HepG2 (cell line): ENCODE data around the gene TRMU. TPM values are rescaled to one million over a fixed set of nuclear protein-coding genes. Genes with fewer than 3 reads are reported as not detected.
A peak's percentile ranks its signal among the peaks of the same experiment; 100 is the strongest.

Experiments used
- ELF1 ChIP-seq: sonication (generic); formaldehyde crosslinking; IDR thresholded peaks from 2 replicates; pipeline ENCODE4 v1.4.0; 2020; ENCODE audit warnings: missing genetic modification reagents
- HNRNPH1 ChIP-seq: fragments of 200-400 bp; formaldehyde crosslinking; optimal IDR thresholded peaks from 2 replicates; pipeline ENCODE3; 2017; ENCODE audit warnings: mild to moderate bottlenecking, low read depth, low read length
- MIER3 ChIP-seq: IDR thresholded peaks from 2 replicates; pipeline ENCODE4 v1.6.1; 2016; ENCODE audit warnings: missing compliant biosample characterization, borderline replicate concordance
- MLXIP ChIP-seq: sonication (generic); formaldehyde crosslinking; IDR thresholded peaks from 2 replicates; pipeline ENCODE4 v1.9.0; 2021; ENCODE audit warnings: missing genetic modification reagents, borderline replicate concordance
- PAXIP1 ChIP-seq: sonication (generic); formaldehyde crosslinking; conservative IDR thresholded peaks from 2 replicates; pipeline ENCODE4 v1.4.0; 2020; ENCODE audit warnings: mild to moderate bottlenecking, missing genetic modification reagents, moderate library complexity
- PRDM15 ChIP-seq: sonication (generic); formaldehyde crosslinking; IDR thresholded peaks from 2 replicates; pipeline ENCODE4 v1.4.0; 2020; ENCODE audit warnings: missing genetic modification reagents
- SAP130 ChIP-seq: IDR thresholded peaks from 2 replicates; pipeline ENCODE4 v1.6.1; 2016; ENCODE audit warnings: low read depth
- ZHX2 ChIP-seq, 2 experiments: sonication (generic) in 1 of 2; formaldehyde crosslinking in 1 of 2; IDR thresholded peaks; 2 replicates each; pipeline versions ENCODE4 v1.6.1 to v1.9.0; 2014 to 2022; ENCODE audit warnings: antibody characterized with exemption in 1 of 2, borderline replicate concordance in 1 of 2, inconsistent platforms in 1 of 2, low read depth in 1 of 2, missing genetic modification reagents in 1 of 2
- ZZZ3 ChIP-seq: sonication (generic); formaldehyde crosslinking; IDR thresholded peaks from 2 replicates; pipeline ENCODE4 v1.4.0; 2020; ENCODE audit warnings: missing genetic modification reagents, mild to moderate bottlenecking, borderline replicate concordance
- polyA plus RNA-seq, 8 experiments: library from polyadenylated mRNA; depleted of rRNA in 3 of 8; stranded (reverse) in 7 of 8; unstranded in 1 of 8; fragments of >200 nt; fragmentation: Illumina TruSeq in 4 of 8; extraction: Trizol in 4 of 8; gene quantifications; 2 replicates each; pipeline versions ENCODE4 v1.2.1 to v1.2.3, GENCODE V29; 2011 to 2016; ENCODE audit warnings: low read depth in 4 of 8, missing spikeins in 1 of 8, mixed read lengths in 1 of 8; ENCODE audit not compliant: insufficient read depth in 1 of 8
- total RNA-seq, 5 experiments: library from RNA; depleted of rRNA; stranded (reverse); fragments of >200 nt; fragmentation: Illumina TruSeq; extraction: Trizol; gene quantifications; 2 replicates each; pipeline ENCODE4 v1.2.3, GENCODE V29; 2016; ENCODE audit warnings: low read depth in 1 of 5

The TRMU gene
- total and polyA plus RNA-seq, 2 of the 13 experiments (the other 11 are each of a cell fraction or from before 2014, with no cell fraction given) = 31.0 to 50.2 TPM

GRCh38 chr22:46335201-46336118, at the start of gene TRMU (continued):
- TF ChIP-seq MLXIP (CRISPR knock-in tag) (no peak), SAP130 (CRISPR knock-in tag) (peak; percentile 95), HNRNPH1 (no peak), ELF1 (CRISPR knock-in tag) (peak; percentile 86), ZHX2 (IDR thresholded peaks at IDR 0.05; ENCODE audit: low read depth) (peak; percentile 77), ZHX2 (CRISPR knock-in tag; IDR thresholded peaks at IDR 0.05; ENCODE audit: borderline replicate concordance) (peak; percentile 81; the same call in 1 of the 2 replicates), PRDM15 (CRISPR knock-in tag) (no peak), MIER3 (CRISPR knock-in tag) (peak; percentile 49; the same call in 1 of the 2 replicates), ZZZ3 (CRISPR knock-in tag) (peak; percentile 95; the same call in 1 of the 2 replicates), PAXIP1 (CRISPR knock-in tag) (peak; percentile 23; the same call in 1 of the 2 replicates)
